Astrocyte of the spinal cord (primary cell): ENCODE measurements around the gene LRRC40.

Experiments used
- DNase-seq: peaks from one replicate; pipeline ENCODE4 v3.0.0; 2011; ENCODE audit warnings: low read depth, low spot score
- H3K4me3 ChIP-seq: 2 replicates; pipeline ENCODE4 v1.5.1; 2011; ENCODE audit warnings: low read depth, mild to moderate bottlenecking, low read length, moderate library complexity
- CTCF ChIP-seq: IDR thresholded peaks from 2 replicates; pipeline ENCODE4 v1.5.1; 2012; ENCODE audit warnings: low read depth, mild to moderate bottlenecking, low read length, inconsistent platforms
- in situ Hi-C: cut with HindIII; loops from 2 replicates; pipeline ENCODE4 v1.10.0; 2017; ENCODE audit warnings: low sequenced_read_pairs

Gene LRRC40

GRCh38 chr1:70103770-70104169 lies 101.6 kb downstream of the LRRC40 start:
- in situ Hi-C loops, result no loop called here
- no peak for DNase-seq
- TF ChIP-seq CTCF, result no peak
- no peak overlapping the region for H3K4me3 ChIP-seq

GRCh38 chr1:70101774-70102173 lies 103.6 kb downstream of the LRRC40 start:
- TF ChIP-seq CTCF, result no peak
- in situ Hi-C loops, result no loop called here
- no peak for DNase-seq
- H3K4me3 ChIP-seq, result no peak overlapping the region

DNA sequence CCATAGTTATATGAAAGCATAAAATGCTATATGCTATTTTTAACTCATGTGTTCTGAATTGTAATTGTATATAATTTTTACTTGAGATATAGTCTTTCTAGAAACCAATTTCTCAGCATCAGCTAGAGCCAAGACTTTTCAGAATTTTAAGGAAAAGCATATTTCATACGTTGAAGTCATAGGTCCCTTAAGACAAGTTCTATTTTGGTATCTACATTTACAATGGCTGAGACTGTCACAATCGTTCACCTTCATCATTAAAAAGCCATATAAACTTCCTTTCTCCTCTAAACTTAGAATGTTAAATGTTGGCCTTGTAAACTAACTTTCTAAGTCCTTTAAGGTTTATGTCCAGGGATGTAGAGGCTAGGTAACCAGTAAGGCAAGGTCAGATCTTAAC lies 104.1 kb downstream of the LRRC40 start:
- TF ChIP-seq CTCF, result no peak
- in situ Hi-C loops, result no loop called here
- no peak for DNase-seq
- H3K4me3 ChIP-seq, result no peak overlapping the region
